HUES48 (cell line): ENCODE results near the gene CCM2.

Source experiments
- H3K27ac ChIP-seq: one replicate; pipeline ENCODE4 v1.7.0; 2013; ENCODE audit warnings: low read depth, low read length, inconsistent platforms
- H3K27me3 ChIP-seq: 2 replicates; pipeline ENCODE4 v1.6.1; 2013; ENCODE audit warnings: mild to moderate bottlenecking, low read length; ENCODE audit not compliant: control insufficient read depth, insufficient read depth
- H3K36me3 ChIP-seq: 2 replicates; pipeline ENCODE4 v1.6.1; 2013; ENCODE audit warnings: low read length; ENCODE audit not compliant: control insufficient read depth, insufficient read depth
- H3K4me1 ChIP-seq: 2 replicates; pipeline ENCODE4 v1.6.1; 2013; ENCODE audit warnings: mild to moderate bottlenecking, low read length; ENCODE audit not compliant: control insufficient read depth, insufficient read depth
- H3K4me3 ChIP-seq: 2 replicates; pipeline ENCODE4 v1.5.1; 2013; ENCODE audit warnings: mild to moderate bottlenecking, low read depth, low read length
- H3K9ac ChIP-seq: 2 replicates; pipeline ENCODE4 v1.6.1; 2013; ENCODE audit warnings: mild to moderate bottlenecking, low read depth, low read length, moderate library complexity
- H3K9me3 ChIP-seq: 2 replicates; pipeline ENCODE4 v1.6.1; 2013; ENCODE audit warnings: low read length; ENCODE audit not compliant: control insufficient read depth, insufficient read depth

The CCM2 gene

DNA sequence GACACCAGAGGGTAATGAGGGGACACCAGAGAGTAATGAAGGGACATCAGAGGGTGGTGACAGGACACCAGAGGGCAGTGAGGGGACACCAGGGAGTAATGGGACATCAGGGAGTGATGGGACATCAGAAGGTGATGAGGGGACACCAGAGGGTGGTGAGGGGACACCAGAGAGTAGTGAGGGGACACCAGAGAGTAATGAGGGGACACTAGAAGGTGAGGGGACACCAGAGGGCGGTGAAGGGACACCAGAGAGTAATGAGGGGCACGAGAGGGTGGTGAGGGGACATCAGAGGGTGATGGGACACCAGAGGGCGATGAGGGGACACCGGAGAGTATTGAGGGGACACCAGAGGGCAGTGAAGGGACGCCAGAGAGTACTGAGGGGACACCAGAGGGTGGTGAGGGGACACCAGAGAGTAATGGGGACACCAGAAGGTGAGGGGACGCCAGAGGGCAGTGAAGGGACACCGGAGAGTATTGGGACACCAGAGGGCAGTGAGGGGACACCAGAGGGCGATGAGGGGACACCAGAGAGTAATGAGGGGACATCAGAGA is 78.2 kb downstream of the CCM2 start:
- no peak overlapping the region for H3K9ac ChIP-seq
- H3K4me3 ChIP-seq = no peak overlapping the region
- no peak overlapping the region for H3K27ac ChIP-seq
- H3K36me3 ChIP-seq = peaks cover 24% of the 10 kb centered on the region
- H3K4me1 ChIP-seq = no peaks in the 10 kb centered on the region; the same call in 1 of the 2 replicates
- H3K9me3 ChIP-seq = no peaks in the 10 kb centered on the region
- H3K27me3 ChIP-seq = no peaks in the 10 kb centered on the region

DNA sequence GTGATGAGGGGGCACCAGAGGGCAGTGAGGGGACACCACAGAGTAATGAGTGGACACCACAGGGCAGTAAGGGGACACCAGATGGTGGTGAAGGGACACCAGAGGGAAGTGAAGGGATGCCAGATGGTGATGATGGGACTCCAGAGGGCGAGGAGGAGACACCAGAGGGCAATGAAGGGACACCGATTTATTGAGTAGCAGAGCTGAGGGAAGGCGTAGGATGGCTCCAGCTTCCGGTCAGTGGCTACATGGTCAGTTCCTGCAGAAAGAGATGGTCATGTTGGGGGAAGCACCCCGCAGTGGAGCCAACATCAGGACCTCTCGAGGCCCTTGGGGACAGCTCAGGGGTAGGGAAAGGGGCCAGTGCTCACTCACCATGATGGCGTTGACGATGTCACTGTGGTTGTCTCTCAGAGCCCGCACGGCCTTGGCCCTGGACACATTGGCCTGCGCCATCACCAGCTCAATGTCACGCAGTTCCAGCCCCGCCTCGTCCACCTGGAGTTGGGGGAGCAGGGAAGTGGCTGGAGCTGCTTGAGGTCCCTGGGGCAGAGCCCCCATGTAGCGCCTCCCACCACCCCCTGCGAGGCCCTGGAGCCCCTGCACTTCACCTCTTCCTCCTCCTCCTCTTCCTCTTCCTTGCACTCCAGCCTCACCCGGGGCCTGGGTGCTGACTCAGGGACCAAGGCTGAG is 80.4 kb downstream of the CCM2 start:
- Histone ChIP-seq H3K27ac (no peak overlapping the region), H3K36me3 (peaks cover 12% of the 10 kb centered on the region), H3K4me3 (no peak overlapping the region), H3K9me3 (no peaks in the 10 kb centered on the region), H3K27me3 (no peaks in the 10 kb centered on the region), H3K4me1 (no peaks in the 10 kb centered on the region), H3K9ac (no peak overlapping the region)

DNA sequence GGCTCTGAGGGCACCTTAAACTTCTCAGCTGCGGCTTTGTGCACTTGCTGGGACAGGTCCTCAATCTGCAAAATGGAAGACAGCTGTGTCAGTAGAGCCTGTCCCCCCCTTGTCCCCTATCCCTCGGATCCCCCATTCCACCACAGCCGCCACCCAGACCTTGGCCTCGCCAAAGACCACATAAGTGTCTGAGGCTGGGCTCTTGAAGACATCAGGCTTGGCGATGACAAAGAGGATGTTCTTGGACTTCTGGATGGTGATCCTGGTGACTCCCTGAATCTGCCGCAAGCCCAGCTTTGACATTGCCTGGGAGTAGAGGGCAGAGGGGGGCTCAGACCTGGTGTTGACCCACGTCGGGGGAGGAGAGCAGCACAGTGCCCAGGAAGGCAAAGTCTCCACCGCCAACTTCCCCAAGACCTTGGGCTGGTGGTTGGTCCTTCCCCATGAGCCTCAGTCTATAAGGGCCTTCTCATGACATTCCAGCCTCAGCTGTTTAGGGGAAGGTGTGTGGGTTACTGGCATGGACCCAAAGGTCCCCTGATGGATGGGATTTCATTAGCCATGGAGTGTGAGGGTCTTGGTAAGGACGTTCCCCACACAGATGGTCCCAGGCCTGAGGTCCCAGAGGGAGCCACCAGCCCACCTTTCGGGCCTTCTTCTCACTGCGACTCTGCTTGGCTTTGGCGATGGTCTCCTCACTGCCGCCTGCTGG is 81.1 kb downstream of the CCM2 start:
- Histone ChIP-seq H3K36me3 (peaks cover 5% of the 10 kb centered on the region; the same call in 1 of the 2 replicates), H3K4me3 (no peak overlapping the region), H3K27me3 (no peaks in the 10 kb centered on the region), H3K9ac (no peak overlapping the region), H3K4me1 (no peaks in the 10 kb centered on the region), H3K27ac (no peak overlapping the region), H3K9me3 (no peaks in the 10 kb centered on the region)

DNA sequence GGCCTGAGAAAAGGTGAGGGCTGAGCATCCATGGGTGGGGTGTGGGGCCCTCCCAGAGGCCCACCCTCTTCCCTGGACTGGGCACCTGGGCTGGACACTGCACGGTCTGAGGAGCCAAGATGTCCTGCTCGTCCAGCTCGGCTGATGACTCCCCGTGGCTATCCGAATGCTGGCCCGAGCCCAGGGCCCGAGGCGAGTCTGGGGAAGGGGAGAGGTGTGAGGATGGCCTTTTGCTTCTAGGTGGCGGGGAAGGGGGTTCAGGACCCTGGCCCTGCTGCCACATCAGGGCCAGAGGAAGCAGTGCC is 81.6 kb downstream of the CCM2 start:
- Histone ChIP-seq H3K4me1 (no peaks in the 10 kb centered on the region), H3K27me3 (no peaks in the 10 kb centered on the region), H3K27ac (no peak overlapping the region), H3K4me3 (no peak overlapping the region), H3K36me3 (no peaks in the 10 kb centered on the region), H3K9ac (no peak overlapping the region), H3K9me3 (no peaks in the 10 kb centered on the region)

DNA sequence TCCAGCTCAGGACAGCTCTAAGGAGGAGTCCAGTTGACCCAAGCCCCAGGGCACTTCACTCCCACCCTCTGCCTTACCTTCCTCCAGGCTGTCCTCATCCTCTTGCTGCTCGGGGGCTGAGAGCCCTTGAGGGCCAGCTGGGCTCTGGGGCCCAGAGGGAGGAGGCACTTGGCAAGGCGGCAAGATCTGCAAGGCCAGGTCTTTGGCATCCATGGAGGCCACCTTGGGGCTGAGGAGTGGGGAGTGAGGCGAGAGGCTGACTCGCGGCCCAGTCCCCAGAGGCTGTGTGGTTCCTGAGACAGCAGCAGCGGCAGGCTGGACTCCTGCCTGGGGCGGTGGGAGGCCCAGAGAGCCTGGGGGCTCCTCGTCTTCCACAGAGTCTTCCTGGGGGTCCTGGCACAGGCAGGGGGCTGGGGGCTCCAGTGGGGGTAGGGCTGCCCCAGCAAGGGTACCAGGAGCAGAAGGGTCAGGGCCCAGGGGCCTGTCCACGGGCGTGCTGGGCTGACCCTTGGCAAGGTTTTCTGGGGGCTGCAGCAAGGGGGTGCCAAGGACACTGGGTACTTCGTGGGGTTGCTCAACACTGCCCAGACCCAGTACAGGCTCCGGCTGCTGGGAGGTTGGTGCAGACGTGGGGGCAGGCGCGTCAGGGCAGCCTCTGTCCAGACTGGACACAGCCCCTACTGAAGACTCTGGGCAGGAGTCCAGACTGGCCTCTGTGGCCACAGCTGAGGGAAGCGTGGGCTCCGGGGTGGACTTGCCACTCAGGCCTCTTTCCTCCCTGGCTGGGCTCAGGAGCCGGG is 82.2 kb downstream of the CCM2 start:
- Histone ChIP-seq H3K9me3 (no peaks in the 10 kb centered on the region), H3K27me3 (no peaks in the 10 kb centered on the region), H3K27ac (no peak overlapping the region), H3K4me1 (no peaks in the 10 kb centered on the region), H3K9ac (no peak overlapping the region), H3K36me3 (no peaks in the 10 kb centered on the region), H3K4me3 (no peak overlapping the region)

DNA sequence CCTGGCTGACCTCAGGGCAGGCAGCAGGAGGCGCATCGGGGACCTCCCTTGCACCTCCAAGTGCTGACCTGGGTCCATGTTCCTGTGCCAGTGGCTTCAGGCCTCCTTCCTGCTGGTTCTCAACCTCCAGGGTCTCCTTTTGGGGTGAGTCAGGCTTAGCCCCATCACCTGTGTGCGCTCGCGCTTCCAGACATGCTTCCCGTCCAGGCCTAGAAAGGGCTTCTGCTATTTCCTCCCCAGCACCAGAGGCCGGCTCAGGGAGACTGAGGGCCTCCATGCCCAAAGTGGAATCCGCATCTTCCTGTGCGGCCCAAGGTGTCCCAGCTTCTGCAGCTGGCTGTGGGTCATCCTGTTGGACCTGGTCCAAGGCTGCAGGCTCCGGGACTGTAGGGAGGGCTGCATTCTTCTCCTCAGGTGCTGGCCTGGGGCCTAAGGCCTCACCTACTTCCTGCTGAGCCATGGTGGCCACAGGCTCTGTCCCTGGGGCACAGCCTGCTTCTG is 82.9 kb downstream of the CCM2 start:
- H3K9me3 ChIP-seq = no peaks in the 10 kb centered on the region
- H3K36me3 ChIP-seq = no peaks in the 10 kb centered on the region
- H3K4me3 ChIP-seq = no peak overlapping the region
- H3K9ac ChIP-seq = no peak overlapping the region
- no peaks in the 10 kb centered on the region for H3K4me1 ChIP-seq
- H3K27me3 ChIP-seq = peaks cover 2% of the 10 kb centered on the region; the same call in 1 of the 2 replicates
- no peak overlapping the region for H3K27ac ChIP-seq

DNA sequence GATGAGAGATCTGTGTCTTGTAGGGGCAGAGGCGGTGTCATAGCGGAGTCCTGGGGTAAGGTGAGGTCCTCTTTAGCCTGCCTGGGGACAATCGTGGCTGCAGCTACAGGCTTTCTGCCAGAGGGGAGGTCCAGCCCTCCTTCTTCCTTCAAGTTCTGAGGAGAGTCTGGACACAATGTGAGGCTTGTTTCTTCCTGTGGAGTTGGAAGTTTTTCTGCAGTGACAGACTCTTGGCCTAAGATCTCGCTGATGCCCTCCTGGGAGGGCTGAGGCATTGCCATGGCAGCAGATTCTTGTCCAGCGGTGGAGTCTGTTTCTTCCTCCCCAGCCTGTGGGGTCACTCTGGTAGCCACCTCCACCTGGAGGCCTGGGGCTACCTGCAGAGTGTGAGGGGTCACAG is 84.3 kb downstream of the CCM2 start:
- peaks cover 7% of the 10 kb centered on the region; the same call in 1 of the 2 replicates for H3K27me3 ChIP-seq
- no peak overlapping the region for H3K4me3 ChIP-seq
- no peaks in the 10 kb centered on the region for H3K4me1 ChIP-seq
- H3K9me3 ChIP-seq = no peaks in the 10 kb centered on the region
- no peak overlapping the region for H3K9ac ChIP-seq
- H3K36me3 ChIP-seq = no peaks in the 10 kb centered on the region
- H3K27ac ChIP-seq = no peak overlapping the region

DNA sequence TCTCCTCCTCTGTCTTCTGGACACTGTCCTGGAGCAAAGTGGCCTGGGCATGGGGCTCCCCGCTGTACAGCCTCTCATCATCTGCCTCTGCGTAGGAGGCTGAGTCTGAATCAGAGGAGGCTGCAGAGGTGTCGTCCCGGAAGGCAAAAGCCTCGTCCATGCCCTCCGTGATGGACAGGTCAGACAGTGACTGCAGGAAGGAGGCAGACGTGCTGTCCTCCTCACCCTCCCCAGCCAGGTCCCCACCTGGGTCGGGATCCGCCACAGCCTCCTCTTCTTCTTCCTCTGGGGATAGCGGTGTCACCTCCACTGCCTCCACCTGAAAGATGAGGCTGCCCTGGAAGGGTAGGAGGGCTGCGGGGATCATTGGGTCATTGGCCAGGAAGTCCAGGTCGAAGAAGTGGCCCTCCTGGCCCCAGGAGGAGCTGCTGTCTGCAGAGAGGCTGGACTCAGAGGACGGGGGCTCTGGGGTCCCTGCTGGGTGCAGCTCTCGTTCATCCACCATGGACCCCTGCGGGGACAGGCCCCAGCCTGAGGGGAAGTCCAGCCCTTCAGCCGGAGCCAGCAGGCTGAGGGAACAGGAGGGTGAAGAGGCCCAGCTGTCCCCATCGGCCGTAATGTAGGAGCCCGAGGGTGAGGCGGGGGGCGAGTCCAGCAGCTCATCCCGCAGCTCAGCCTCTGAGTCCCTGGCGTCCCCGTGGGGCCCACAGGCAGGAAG is 85.1 kb downstream of the CCM2 start:
- Histone ChIP-seq H3K9ac (no peak overlapping the region), H3K4me3 (no peak overlapping the region), H3K4me1 (no peaks in the 10 kb centered on the region), H3K27ac (no peak overlapping the region), H3K36me3 (no peaks in the 10 kb centered on the region), H3K27me3 (peaks cover 7% of the 10 kb centered on the region; the same call in 1 of the 2 replicates), H3K9me3 (no peaks in the 10 kb centered on the region)

DNA sequence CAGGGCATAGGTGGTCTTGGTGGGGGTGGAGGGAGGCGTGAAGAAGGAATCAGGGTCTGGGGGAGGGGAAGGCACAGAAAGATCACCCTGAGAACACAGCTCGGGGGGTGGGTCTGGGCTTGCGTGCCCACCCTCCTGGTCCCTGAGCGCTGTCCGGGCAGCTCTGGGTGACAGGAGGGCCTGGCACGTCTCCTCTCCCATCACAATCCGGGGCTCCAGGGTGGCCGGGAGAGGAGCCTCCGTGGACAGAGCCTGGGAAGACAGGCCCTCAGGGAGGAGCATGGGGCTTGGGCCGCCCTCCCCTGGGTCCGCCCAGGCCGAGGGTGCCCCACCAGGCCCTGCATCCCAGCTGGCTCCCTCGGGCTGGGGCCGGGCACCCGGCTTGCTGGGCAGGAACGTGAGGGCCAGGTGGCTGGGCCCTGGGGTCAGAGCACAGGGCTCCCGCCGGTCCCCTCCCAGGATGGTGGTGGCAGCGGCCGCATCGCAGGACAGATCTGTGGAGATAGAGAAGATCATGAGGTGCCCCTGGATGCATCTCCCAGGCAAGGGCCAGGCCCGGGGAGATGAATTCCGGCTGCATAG is 85.7 kb downstream of the CCM2 start:
- Histone ChIP-seq H3K4me3 (no peak overlapping the region), H3K27me3 (peaks cover 7% of the 10 kb centered on the region; the same call in 1 of the 2 replicates), H3K36me3 (no peaks in the 10 kb centered on the region), H3K9me3 (no peaks in the 10 kb centered on the region), H3K9ac (no peak overlapping the region), H3K27ac (no peak overlapping the region), H3K4me1 (no peaks in the 10 kb centered on the region)
